ENCODE results near the gene CNGA2.

DNA sequence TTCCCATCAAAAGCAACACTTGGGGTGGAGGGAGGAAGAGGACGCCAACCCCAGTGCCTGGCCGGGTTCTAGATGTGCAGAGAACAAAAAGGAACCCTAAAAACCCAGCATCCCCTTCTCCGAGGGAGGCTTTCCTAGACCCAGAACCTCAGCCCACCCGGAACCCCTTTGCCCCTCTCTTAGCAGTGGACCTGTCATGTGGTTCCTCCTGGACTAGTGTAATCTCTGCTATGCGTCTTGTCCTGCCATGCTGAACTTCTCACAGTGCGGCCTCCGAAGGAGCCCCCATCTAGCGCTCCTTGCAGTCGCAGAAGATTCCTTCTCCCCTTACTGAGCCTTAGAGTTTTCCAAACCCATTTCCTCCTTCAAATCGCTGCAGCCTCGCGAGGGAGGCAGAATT, 40.4 kb upstream of the CNGA2 start:
- TF ChIP-seq CTBP1 (IDR thresholded peaks at IDR 0.05; ENCODE audit: borderline replicate concordance): no peak
- no peak for TF ChIP-seq SUZ12 (IDR thresholded peaks at IDR 0.05)
- TF ChIP-seq L3MBTL2 (conservative IDR thresholded peaks at IDR 0.05): no peak
- no peak for TF ChIP-seq NFRKB (IDR thresholded peaks at IDR 0.05)

Measured in HEK293T (cell line).